Lower leg skin (tissue), 4 donors: ENCODE data around the gene ELP4. TPM values are rescaled to one million over a fixed set of nuclear protein-coding genes. Genes with fewer than 3 reads are reported as not detected.

Source experiments
- DNase-seq, 2 donors: peaks; one replicate each; pipeline ENCODE4 v3.0.0-alpha.2; 2019; ENCODE audit warnings: low spot score in 2 of 2
- H3K4me3 ChIP-seq: fragments of 200-600 bp; sonication (generic); 2 replicates; pipeline ENCODE4 v1.5.1; 2017; ENCODE audit warnings: mild to moderate bottlenecking, low read depth; ENCODE audit not compliant: poor library complexity, severe bottlenecking
- CTCF ChIP-seq, 3 donors: fragments of 450-650 bp; IDR thresholded peaks; one replicate each; pipeline ENCODE4 v1.5.1; 2016; ENCODE audit warnings: antibody characterized with exemption in 3 of 3, mild to moderate bottlenecking in 3 of 3, moderate library complexity in 2 of 3
- POLR2A ChIP-seq, 2 donors: fragments of 450-650 bp; IDR thresholded peaks; one replicate each; pipeline ENCODE4 v1.6.1; 2016 to 2017; ENCODE audit warnings: antibody characterized with exemption in 2 of 2, mild to moderate bottlenecking in 1 of 2, moderate library complexity in 1 of 2
- WGBS, 2 donors: methylation state at CpG; one replicate each; pipeline ENCODE4 v1.1.5; 2018; 5-methylcytosine and 5-hydroxymethylcytosine counted together
- intact Hi-C: fragments of 100-400 bp; cut with DNase I; formaldehyde crosslinking; loops from one replicate; pipeline ENCODE4 v1.15.0; 2023; ENCODE audit warnings: low total_unique reads
- total RNA-seq, 4 donors: library from RNA; depleted of rRNA; stranded (reverse); fragments of >200 nt; gene quantifications; one replicate each; pipeline ENCODE4 v1.1.0, GENCODE V29; 2016

The ELP4 gene
- total RNA-seq, 4 donors from 2014 or later: 20.6 to 23.3 (median 22.2) TPM

GRCh38 chr11:31798554-31799434 is 289.2 kb downstream of the ELP4 start:
- intact Hi-C loops: no loop called here
- H3K4me3 ChIP-seq: no peak overlapping the region
- DNase-seq: peak in 1 of 2 donors; percentile 81
- WGBS, 2 donors: 4 to 5% methylated on average over 48 to 59 of the region's 60 CpGs
- no peak for TF ChIP-seq POLR2A (IDR thresholded peaks at IDR 0.05)
- no peak for TF ChIP-seq CTCF (IDR thresholded peaks at IDR 0.05)

GRCh38 chr11:31799435-31800397 is 290.1 kb downstream of the ELP4 start:
- no peak for TF ChIP-seq POLR2A (IDR thresholded peaks at IDR 0.05)
- TF ChIP-seq CTCF (IDR thresholded peaks at IDR 0.05): no peak
- peak in 1 of 2 donors; percentile 70 for DNase-seq
- WGBS, 2 donors: 7 to 10% methylated on average over 48 of the region's 48 CpGs
- intact Hi-C loops: no loop called here
- H3K4me3 ChIP-seq: no peak overlapping the region

- DNase-seq: peak in 1 of 2 donors; percentile 77
- H3K4me3 ChIP-seq: no peak overlapping the region
- intact Hi-C loops: no loop called here
- WGBS, 2 donors: 17 to 21% methylated on average over 23 of the region's 23 CpGs
- TF ChIP-seq POLR2A (IDR thresholded peaks at IDR 0.05): no peak
- TF ChIP-seq CTCF (IDR thresholded peaks at IDR 0.05): no peak
These were observed 291.1 kb downstream of the ELP4 start for GRCh38 chr11:31800398-31801265.

GRCh38 chr11:31801298-31801702 is 291.7 kb downstream of the ELP4 start:
- 17 to 19% methylated on average over 9 of the region's 9 CpGs for WGBS, 2 donors
- no peak for TF ChIP-seq POLR2A (IDR thresholded peaks at IDR 0.05)
- no peak for TF ChIP-seq CTCF (IDR thresholded peaks at IDR 0.05)

GRCh38 chr11:31802000-31802551 is 292.5 kb downstream of the ELP4 start:
- no peak for DNase-seq
- intact Hi-C loops: no loop called here
- WGBS, 2 donors: 22 to 24% methylated on average over 6 of the region's 6 CpGs
- TF ChIP-seq CTCF (IDR thresholded peaks at IDR 0.05) (no peak), POLR2A (IDR thresholded peaks at IDR 0.05) (no peak)
- H3K4me3 ChIP-seq: no peak overlapping the region

More at GRCh38 chr11:31801298-31801702, 291.7 kb downstream of the ELP4 start:
- no peak overlapping the region for H3K4me3 ChIP-seq
- intact Hi-C loops: no loop called here
- DNase-seq: no peak
